Stimulated activated CD8-positive, alpha-beta memory T cell treated with anti-CD3 and anti-CD28 coated beads, Interleukin-12 subunit alpha, Interleukin-12 subunit beta, amount 100 ng/mL, for 1 hour (primary cell): ENCODE measurements around the gene MEN1.

Experiments used
- DNase-seq: peaks from one replicate; pipeline ENCODE4 v3.0.0-alpha.2; 2020; ENCODE audit warnings: low read depth

MEN1 gene

GRCh38 chr11:64762277-64762673 lies 48.1 kb downstream of the MEN1 start:
- no peak for DNase-seq

- DNase-seq, result no peak
Observed at GRCh38 chr11:64760759-64761420, 49.5 kb downstream of the MEN1 start.

- DNase-seq, result no peak
Observed at GRCh38 chr11:64759722-64760719, 50.3 kb downstream of the MEN1 start, which contains the start of gene PYGM. TSS of gene PYGM (minus strand) at chr11:64759974. CDS start at chr11:64759898, 76 bp downstream.

DNA sequence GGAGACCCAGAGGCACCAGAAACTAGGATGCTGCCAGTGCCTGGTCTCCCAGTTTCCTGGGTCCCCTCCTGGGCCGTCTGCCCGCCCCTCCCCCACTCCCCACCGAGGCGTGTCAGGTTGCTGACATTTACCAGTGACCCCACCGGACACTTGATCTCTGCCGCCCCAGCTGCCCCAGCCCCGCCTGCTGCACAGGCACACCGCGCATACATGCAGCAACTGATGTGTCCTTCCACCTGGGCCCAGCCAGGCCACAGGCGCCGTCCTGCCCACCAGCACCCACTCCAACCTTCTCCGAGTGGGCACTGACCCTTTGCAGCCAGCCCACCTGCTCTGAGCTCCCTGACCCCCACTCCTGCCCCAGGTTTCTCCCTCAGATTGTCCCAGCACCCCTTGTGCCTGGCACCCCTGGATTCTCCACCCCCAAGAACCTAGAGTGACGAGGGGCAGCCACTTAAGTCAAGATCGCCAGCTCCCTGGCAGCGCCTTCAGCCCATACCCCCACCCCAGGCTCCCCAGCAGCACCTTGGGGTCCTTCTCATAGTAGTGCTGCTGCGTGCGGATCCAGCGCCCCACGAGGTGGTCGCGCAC lies 51.1 kb downstream of the MEN1 start:
- no peak for DNase-seq

DNA sequence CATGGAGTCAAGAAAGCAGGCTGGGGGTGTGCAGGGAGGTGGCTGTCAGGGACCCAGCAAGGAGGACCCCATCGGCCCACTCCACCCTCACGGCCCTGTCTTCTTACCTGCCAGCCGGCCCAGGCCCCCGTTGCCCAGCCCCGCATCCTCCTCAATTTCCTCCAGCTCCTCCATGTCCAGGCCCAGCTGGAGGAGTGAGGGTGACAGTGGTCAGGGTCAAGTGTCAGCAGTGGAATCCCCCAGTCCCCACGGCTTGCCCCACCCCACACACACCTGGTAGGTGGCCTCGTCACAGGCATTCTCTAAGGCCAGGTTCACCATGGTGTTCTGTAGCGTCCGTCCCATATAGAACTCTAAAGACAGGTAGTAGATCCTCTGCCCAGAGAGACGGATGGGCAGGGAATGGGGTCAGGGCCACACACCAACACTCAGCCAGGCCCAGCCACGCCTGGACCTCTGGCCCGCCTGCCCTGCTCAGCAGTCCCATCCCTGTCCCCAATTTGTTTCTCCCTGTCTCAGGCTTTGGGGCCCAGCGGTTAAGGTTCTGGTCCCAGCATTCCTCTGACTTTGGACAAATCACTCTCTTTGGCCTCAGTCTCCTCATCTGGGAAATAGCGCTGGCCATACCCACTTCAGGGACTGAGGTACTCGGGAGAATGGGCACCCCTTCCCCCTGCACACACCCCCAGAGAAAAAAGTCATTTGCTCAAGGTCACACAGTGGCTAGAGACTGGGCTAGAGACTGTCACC lies 51.8 kb downstream of the MEN1 start:
- DNase-seq, result no peak

DNA sequence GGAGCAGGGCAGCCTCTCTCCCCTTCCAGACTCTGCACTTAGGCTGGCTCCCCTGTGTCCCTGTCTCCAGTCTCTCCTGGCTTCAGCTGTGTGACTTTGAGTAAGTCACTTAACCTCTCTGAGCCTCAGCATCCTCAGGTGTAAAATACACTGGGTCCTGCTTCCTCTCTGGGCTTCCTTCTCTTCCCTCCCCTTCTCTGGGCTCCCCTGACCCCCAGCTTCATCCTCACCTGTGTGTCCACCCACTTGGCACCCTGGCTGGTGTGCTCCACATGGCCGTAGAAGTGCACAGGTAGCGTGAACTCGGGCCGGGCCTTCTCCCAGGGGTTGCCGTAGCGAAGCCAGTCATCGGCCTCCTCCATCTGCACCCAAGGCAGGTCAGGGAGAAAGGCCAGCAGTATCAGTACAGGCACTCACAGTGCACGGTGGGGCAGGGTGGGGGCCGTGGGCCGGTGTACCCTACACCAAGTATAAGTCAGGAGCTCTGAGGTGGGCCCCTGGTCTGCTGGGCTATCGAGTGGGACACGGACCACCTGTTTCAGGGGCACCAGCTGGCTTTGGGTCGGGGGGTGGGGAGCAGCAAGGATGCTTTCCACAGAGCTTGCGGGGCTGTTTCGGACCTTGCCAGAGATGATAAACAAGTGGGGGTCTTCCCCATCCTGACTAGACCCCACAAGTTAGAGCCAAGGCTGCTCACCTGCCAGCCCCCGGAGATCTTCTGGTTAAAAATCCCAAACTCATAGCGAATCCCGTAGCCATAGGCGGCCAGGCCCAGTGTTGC lies 52.6 kb downstream of the MEN1 start:
- DNase-seq, result no peak

DNA sequence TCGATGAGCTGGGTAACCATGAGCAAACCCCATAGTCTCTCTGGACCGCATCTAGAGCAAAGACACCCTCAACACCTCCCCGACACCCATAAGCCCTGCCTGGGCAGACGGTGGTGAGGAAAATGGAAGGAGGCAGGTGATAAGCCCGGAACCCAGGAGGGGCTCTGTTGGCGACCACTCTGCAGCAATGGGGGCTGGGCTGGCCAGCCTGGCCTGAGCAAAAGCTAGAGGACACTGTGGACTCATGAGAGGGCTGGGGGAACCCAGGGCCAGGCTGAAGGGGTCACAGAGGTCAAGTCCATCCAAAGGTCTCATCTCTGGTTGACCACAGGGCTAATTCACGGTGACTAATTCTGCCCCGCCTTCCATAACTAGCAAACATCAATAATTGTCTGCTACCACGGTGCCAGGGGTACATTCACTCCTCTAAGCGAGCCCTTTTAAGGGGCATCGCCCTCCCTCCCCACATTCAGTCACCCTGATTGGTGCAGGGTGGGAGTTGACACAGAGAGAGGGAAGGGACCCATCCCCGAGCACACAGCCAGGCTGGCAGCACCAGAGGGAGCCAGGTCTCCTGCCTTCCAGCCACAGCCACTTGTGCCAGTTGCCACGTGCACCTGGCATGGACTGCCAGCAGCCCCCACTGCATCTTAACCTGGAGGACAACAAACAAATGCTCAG lies 54.5 kb downstream of the MEN1 start:
- DNase-seq, result no peak

- no peak for DNase-seq
Observed at GRCh38 chr11:64754919-64755662, 55.3 kb downstream of the MEN1 start.

DNA sequence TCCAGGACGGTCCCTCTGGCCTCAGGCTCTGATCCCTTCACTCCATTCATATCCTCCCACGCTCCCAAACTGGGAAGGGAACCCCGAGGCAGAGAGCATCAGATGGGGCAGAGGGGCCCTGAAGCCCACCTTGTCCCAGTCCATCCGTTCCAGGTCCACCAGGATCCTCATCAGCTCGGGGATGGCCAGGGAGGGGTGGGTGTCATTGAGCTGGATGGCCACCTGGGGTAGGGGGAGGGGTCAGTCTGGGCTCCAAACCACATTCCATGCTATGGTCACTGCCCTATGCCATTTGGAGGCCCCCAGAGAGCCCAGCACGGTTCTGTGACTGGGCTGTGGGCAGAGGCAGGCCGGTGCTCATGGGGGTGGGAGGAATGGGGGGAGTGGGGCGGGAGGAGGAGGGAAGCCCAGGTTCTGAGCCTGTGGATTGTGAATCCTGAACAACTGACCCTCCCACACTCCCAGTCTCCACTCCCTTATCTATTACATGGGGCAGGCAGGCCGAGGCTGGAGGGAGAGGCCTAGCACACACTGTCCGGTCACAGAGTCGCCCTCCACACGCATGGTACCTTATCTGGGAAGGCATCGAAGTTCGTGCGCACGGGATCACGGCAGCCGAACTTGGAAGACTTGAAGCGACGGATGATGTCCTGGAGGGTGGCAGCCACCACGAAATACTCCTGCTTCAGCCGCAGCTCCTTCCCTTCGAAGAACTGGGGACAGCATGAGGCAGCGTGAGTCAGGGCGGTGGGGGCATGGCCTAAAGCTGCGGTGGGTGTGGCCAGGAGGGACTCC lies 56.0 kb downstream of the MEN1 start:
- DNase-seq, result no peak
